Mononuclear cell (primary cell): ENCODE data around the gene PRMT3. TPM values are rescaled to one million over a fixed set of nuclear protein-coding genes. Genes with fewer than 3 reads are reported as not detected.
"Not testable (repeated sequence)": the region's sequence is repeated elsewhere in the genome, so short reads cannot be mapped to it uniquely, and the experiment has no call there.

ENCODE experiments used
- H3K27me3 ChIP-seq: 2 replicates; pipeline ENCODE4 v1.6.0; 2011; ENCODE audit warnings: low read length, control low read depth; ENCODE audit not compliant: insufficient read depth
- H3K4me1 ChIP-seq: 2 replicates; pipeline ENCODE4 v1.5.1; 2011; ENCODE audit warnings: mild to moderate bottlenecking, low read length, control low read depth; ENCODE audit not compliant: insufficient read depth
- H3K4me3 ChIP-seq: 2 replicates; pipeline ENCODE4 v1.5.1; 2011; ENCODE audit warnings: mild to moderate bottlenecking, low read length, moderate library complexity
- H3K9me3 ChIP-seq: 2 replicates; pipeline ENCODE4 v1.5.1; 2011; ENCODE audit warnings: low read depth, mild to moderate bottlenecking, control low read depth, low read length
- total RNA-seq: library from RNA; depleted of rRNA; stranded (reverse); fragments of >200 nt; gene quantifications from one replicate; pipeline ENCODE4 v1.2.3, GENCODE V29; 2012

PRMT3 gene
- total RNA-seq, 1 donor, result 15.8 TPM

DNA sequence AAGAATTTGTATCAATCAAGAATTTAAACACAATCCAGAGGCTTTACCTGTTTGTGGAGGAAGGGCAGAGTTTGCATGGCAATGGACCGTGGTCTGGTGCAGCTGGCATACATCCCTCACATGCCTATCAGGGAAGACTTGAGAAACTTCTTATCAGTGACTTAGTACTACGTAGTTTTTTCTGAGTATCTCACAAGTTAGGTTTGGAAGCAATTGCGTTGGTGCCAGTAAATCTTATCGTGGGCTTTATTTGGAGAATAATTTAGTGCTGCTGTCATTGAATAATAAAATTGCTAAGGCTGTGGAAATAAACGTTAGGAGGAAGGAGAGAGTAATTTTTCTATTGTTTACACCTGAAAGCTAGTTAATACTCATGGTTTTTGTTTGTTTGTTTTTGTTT lies 72.3 kb downstream of the PRMT3 start:
- H3K27me3 ChIP-seq, result no peaks in the 10 kb centered on the region

GRCh38 chr11:20464518-20464917 lies 77.0 kb downstream of the PRMT3 start:
- Histone ChIP-seq H3K9me3 (no peaks in the 10 kb centered on the region), H3K4me3 (no peak overlapping the region), H3K4me1 (no peaks in the 10 kb centered on the region), H3K27me3 (no peaks in the 10 kb centered on the region)

More for the DNA sequence above, 72.3 kb downstream of the PRMT3 start:
- H3K9me3 ChIP-seq, result no peaks in the 10 kb centered on the region
- H3K4me1 ChIP-seq, result no peaks in the 10 kb centered on the region
- no peak overlapping the region for H3K4me3 ChIP-seq

DNA sequence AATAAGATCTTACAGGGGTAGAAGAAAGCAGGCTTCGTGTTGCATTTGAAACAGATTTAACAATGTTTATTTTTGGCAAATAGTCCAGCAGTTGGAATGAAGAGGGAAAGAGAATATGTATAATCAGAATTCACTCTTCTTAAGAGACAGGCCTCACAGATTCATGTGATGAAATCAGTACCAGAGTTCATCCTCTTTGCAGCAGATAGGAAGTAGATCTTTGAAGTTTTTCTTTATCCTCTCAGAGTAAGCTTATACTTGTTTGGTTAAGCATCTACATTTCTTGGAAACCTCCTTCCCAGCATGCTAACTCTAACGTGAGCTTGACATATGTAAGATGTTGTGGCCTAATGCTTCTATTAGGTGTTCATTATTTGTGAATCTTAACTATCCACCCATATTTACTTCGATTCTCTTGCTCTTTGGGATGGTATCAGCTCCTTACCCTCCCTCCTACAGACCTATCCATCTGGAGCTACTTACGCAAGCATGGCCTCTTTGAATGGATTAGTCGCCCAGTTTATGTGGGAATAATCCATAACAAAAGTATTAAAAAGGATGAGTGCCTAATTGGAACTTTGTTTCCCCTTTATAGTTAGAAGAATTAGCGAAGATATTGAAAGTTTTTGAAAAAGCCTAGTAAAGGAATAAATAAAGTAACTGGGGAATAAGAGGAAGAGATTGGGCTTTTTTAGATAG lies 80.1 kb downstream of the PRMT3 start:
- Histone ChIP-seq H3K27me3 (no peaks in the 10 kb centered on the region), H3K4me3 (no peak overlapping the region), H3K4me1 (no peaks in the 10 kb centered on the region), H3K9me3 (no peaks in the 10 kb centered on the region)

GRCh38 chr11:20470348-20470747 lies 82.8 kb downstream of the PRMT3 start:
- H3K4me3 ChIP-seq, result no peak overlapping the region
- H3K4me1 ChIP-seq, result peaks cover 14% of the 10 kb centered on the region
- no peaks in the 10 kb centered on the region for H3K27me3 ChIP-seq
- H3K9me3 ChIP-seq, result no peaks in the 10 kb centered on the region

- not testable (repeated sequence) for H3K27me3 ChIP-seq
- H3K4me1 ChIP-seq, result peaks cover 21% of the 10 kb centered on the region
These were observed 84.4 kb downstream of the PRMT3 start for GRCh38 chr11:20471929-20472328.

GRCh38 chr11:20474176-20474881 lies 86.8 kb downstream of the PRMT3 start:
- Histone ChIP-seq H3K27me3 (no peaks in the 10 kb centered on the region), H3K4me3 (no peak overlapping the region), H3K9me3 (no peaks in the 10 kb centered on the region), H3K4me1 (peaks cover 21% of the 10 kb centered on the region)

More at GRCh38 chr11:20471929-20472328, 84.4 kb downstream of the PRMT3 start:
- H3K4me3 ChIP-seq, H3K9me3 ChIP-seq: not testable (repeated sequence)

GRCh38 chr11:20474882-20475517 lies 87.5 kb downstream of the PRMT3 start:
- Histone ChIP-seq H3K4me3 (no peak overlapping the region), H3K27me3 (no peaks in the 10 kb centered on the region), H3K9me3 (no peaks in the 10 kb centered on the region), H3K4me1 (peaks cover 21% of the 10 kb centered on the region)

- H3K4me1 ChIP-seq, result peaks cover 21% of the 10 kb centered on the region
- no peaks in the 10 kb centered on the region for H3K27me3 ChIP-seq
- no peak overlapping the region for H3K4me3 ChIP-seq
- H3K9me3 ChIP-seq, result no peaks in the 10 kb centered on the region
These were observed 90.0 kb downstream of the PRMT3 start for GRCh38 chr11:20477418-20478090.

DNA sequence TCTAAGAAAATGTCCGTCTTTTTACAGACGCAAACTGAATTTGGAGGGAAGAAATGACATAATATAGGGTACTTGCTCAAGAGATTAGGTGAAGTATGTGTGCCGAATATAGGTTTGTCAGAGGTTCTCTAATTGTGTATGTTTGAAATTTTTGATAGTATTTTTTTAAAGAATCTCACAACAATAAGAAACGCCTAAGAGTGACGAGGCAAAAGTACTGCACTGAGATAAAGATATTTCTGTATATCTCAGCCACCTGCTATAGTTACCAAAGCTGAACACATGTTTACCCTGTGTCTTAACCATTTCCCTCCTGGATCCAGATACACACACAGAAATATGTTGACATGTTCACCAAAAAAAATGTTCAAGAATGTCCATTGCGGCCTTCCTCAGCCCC lies 92.0 kb downstream of the PRMT3 start:
- H3K27me3 ChIP-seq, result no peaks in the 10 kb centered on the region
- no peaks in the 10 kb centered on the region for H3K9me3 ChIP-seq
- no peak overlapping the region for H3K4me3 ChIP-seq
- H3K4me1 ChIP-seq, result peaks cover 13% of the 10 kb centered on the region

- H3K4me1 ChIP-seq, result no peaks in the 10 kb centered on the region
These were observed 96.4 kb downstream of the PRMT3 start for GRCh38 chr11:20483931-20484330.

GRCh38 chr11:20484416-20484815 lies 96.9 kb downstream of the PRMT3 start:
- H3K4me3 ChIP-seq, H3K9me3 ChIP-seq, H3K27me3 ChIP-seq, H3K4me1 ChIP-seq: not testable (repeated sequence)

More at GRCh38 chr11:20483931-20484330, 96.4 kb downstream of the PRMT3 start:
- Histone ChIP-seq H3K4me3 (no peak overlapping the region), H3K27me3 (no peaks in the 10 kb centered on the region), H3K9me3 (no peaks in the 10 kb centered on the region)

DNA sequence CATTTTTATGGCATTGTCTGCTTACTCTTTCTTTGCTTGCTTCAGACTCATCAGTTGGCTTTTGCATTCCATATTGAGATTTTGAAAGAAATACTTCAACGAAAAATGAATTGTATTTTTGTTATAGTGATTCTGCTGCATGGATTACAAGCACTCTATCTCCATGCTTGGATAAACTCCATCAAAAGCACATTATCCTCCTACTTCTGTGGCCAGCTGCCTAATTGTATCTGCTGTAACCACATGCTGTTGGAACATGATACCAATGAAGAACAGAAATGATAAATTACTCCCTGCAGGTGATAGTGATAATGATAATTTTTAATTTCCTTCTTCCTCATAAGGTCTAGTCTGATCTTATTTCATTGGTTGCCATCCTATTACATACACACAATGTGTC lies 100.8 kb downstream of the PRMT3 start:
- no peaks in the 10 kb centered on the region for H3K9me3 ChIP-seq
- H3K27me3 ChIP-seq, result no peaks in the 10 kb centered on the region
- H3K4me1 ChIP-seq, result no peaks in the 10 kb centered on the region
- H3K4me3 ChIP-seq, result no peak overlapping the region

GRCh38 chr11:20489948-20490347 lies 102.4 kb downstream of the PRMT3 start:
- H3K4me3 ChIP-seq, result no peak overlapping the region

DNA sequence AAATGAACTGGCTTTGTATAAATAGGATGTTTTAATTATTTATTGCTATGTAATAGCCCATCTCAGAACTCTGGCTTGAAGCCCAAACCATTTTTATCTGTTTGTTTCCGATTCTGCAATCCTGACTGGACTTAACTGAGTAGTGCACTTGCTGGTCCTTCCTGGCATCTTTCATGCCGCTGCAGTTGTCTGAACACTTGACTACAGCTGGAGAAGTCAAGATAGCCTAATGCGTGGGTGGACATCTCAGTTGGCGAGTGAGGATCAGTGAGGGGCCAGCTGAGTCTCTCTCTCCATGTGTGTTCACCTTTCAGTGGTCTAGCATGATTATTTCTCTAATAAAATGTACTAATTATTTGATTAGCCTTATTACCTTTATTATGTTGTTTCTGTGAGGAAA lies 105.8 kb downstream of the PRMT3 start:
- no peaks in the 10 kb centered on the region for H3K27me3 ChIP-seq
- no peaks in the 10 kb centered on the region for H3K9me3 ChIP-seq
- H3K4me1 ChIP-seq, result no peaks in the 10 kb centered on the region
- H3K4me3 ChIP-seq, result no peak overlapping the region

More at GRCh38 chr11:20489948-20490347, 102.4 kb downstream of the PRMT3 start:
- H3K27me3 ChIP-seq, result no peaks in the 10 kb centered on the region
- no peaks in the 10 kb centered on the region for H3K4me1 ChIP-seq
- H3K9me3 ChIP-seq, result no peaks in the 10 kb centered on the region
